ENCODE results near the gene GREB1L.

GREB1L gene

GRCh38 chr18:21509062-21509461 is 267.0 kb downstream of the GREB1L start:
- DNase-seq (no peak), ATAC-seq (no peak)
- Mint-ChIP-seq H3K4me3 (no peak overlapping the region), H3K36me3 (ENCODE audit: low read depth) (peaks cover 18% of the 10 kb centered on the region), H3K4me1 (no peaks in the 10 kb centered on the region), H3K27ac (no peak overlapping the region), H3K27me3 (no peaks in the 10 kb centered on the region), H3K9me3 (peaks cover 4% of the 10 kb centered on the region)

GRCh38 chr18:21513292-21513691 is 271.3 kb downstream of the GREB1L start:
- H3K36me3 Mint-ChIP-seq (ENCODE audit: low read depth): peaks cover 24% of the 10 kb centered on the region

GRCh38 chr18:21513741-21514140 is 271.7 kb downstream of the GREB1L start:
- peaks cover 25% of the 10 kb centered on the region for H3K36me3 Mint-ChIP-seq (ENCODE audit: low read depth)
- ATAC-seq: no peak
- DNase-seq: no peak
- no peaks in the 10 kb centered on the region for H3K4me1 Mint-ChIP-seq
- H3K27me3 Mint-ChIP-seq: no peaks in the 10 kb centered on the region
- no peak overlapping the region for H3K4me3 Mint-ChIP-seq
- H3K27ac Mint-ChIP-seq: no peak overlapping the region
- H3K9me3 Mint-ChIP-seq: peaks cover 4% of the 10 kb centered on the region

More at GRCh38 chr18:21513292-21513691, 271.3 kb downstream of the GREB1L start:
- H3K4me3 Mint-ChIP-seq: no peak overlapping the region
- H3K27me3 Mint-ChIP-seq: no peaks in the 10 kb centered on the region
- DNase-seq: no peak
- H3K27ac Mint-ChIP-seq: no peak overlapping the region
- H3K9me3 Mint-ChIP-seq: peaks cover 4% of the 10 kb centered on the region
- no peaks in the 10 kb centered on the region for H3K4me1 Mint-ChIP-seq
- no peak for ATAC-seq

- DNase-seq (no peak), ATAC-seq (no peak)
- H3K9me3 Mint-ChIP-seq: no peaks in the 10 kb centered on the region
- no peaks in the 10 kb centered on the region for H3K4me1 Mint-ChIP-seq
- H3K4me3 Mint-ChIP-seq: no peak overlapping the region
- no peak overlapping the region for H3K27ac Mint-ChIP-seq
- H3K36me3 Mint-ChIP-seq (ENCODE audit: low read depth): peaks cover 34% of the 10 kb centered on the region
- H3K27me3 Mint-ChIP-seq: no peaks in the 10 kb centered on the region
Measured at GRCh38 chr18:21522530-21522929, 280.5 kb downstream of the GREB1L start.

GRCh38 chr18:21525916-21526315 is 283.9 kb downstream of the GREB1L start:
- H3K9me3 Mint-ChIP-seq: no peaks in the 10 kb centered on the region
- H3K27ac Mint-ChIP-seq: no peak overlapping the region
- peaks cover 27% of the 10 kb centered on the region for H3K36me3 Mint-ChIP-seq (ENCODE audit: low read depth)
- H3K4me3 Mint-ChIP-seq: no peak overlapping the region
- H3K27me3 Mint-ChIP-seq: no peaks in the 10 kb centered on the region
- no peaks in the 10 kb centered on the region for H3K4me1 Mint-ChIP-seq
- DNase-seq: no peak
- ATAC-seq: no peak

GRCh38 chr18:21526463-21526862 is 284.4 kb downstream of the GREB1L start:
- H3K36me3 Mint-ChIP-seq (ENCODE audit: low read depth): peaks cover 24% of the 10 kb centered on the region
- no peak overlapping the region for H3K27ac Mint-ChIP-seq
- H3K9me3 Mint-ChIP-seq: no peaks in the 10 kb centered on the region
- ATAC-seq (no peak), DNase-seq (no peak)
- H3K4me3 Mint-ChIP-seq: no peak overlapping the region
- no peaks in the 10 kb centered on the region for H3K27me3 Mint-ChIP-seq
- no peaks in the 10 kb centered on the region for H3K4me1 Mint-ChIP-seq

- no peak for ATAC-seq
- H3K27ac Mint-ChIP-seq: no peak overlapping the region
- H3K9me3 Mint-ChIP-seq: no peaks in the 10 kb centered on the region
- no peak overlapping the region for H3K4me3 Mint-ChIP-seq
- peaks cover 34% of the 10 kb centered on the region for H3K36me3 Mint-ChIP-seq (ENCODE audit: low read depth)
- H3K4me1 Mint-ChIP-seq: no peaks in the 10 kb centered on the region
- DNase-seq: no peak
- no peaks in the 10 kb centered on the region for H3K27me3 Mint-ChIP-seq
Measured at GRCh38 chr18:21534327-21534726, 292.3 kb downstream of the GREB1L start.

- no peaks in the 10 kb centered on the region for H3K9me3 Mint-ChIP-seq
- H3K36me3 Mint-ChIP-seq (ENCODE audit: low read depth): peaks cover 30% of the 10 kb centered on the region
- H3K4me1 Mint-ChIP-seq: no peaks in the 10 kb centered on the region
- DNase-seq (no peak), ATAC-seq (no peak)
- H3K27me3 Mint-ChIP-seq: no peaks in the 10 kb centered on the region
- H3K4me3 Mint-ChIP-seq: no peak overlapping the region
- H3K27ac Mint-ChIP-seq: no peak overlapping the region
Measured at GRCh38 chr18:21538230-21538629, 296.2 kb downstream of the GREB1L start.

GRCh38 chr18:21546423-21546822 is 304.4 kb downstream of the GREB1L start:
- H3K4me1 Mint-ChIP-seq: no peaks in the 10 kb centered on the region
- no peak overlapping the region for H3K4me3 Mint-ChIP-seq
- no peak overlapping the region for H3K27ac Mint-ChIP-seq
- peaks cover 38% of the 10 kb centered on the region for H3K36me3 Mint-ChIP-seq (ENCODE audit: low read depth)
- no peaks in the 10 kb centered on the region for H3K27me3 Mint-ChIP-seq
- ATAC-seq: no peak
- H3K9me3 Mint-ChIP-seq: no peaks in the 10 kb centered on the region
- DNase-seq: no peak

GRCh38 chr18:21548647-21549046 is 306.6 kb downstream of the GREB1L start:
- Mint-ChIP-seq H3K4me1 (peaks cover 13% of the 10 kb centered on the region), H3K27ac (no peak overlapping the region), H3K27me3 (no peaks in the 10 kb centered on the region), H3K9me3 (peaks cover 6% of the 10 kb centered on the region), H3K36me3 (ENCODE audit: low read depth) (peaks cover 44% of the 10 kb centered on the region), H3K4me3 (no peak overlapping the region)
- ATAC-seq: no peak
- DNase-seq: no peak

- DNase-seq (no peak), ATAC-seq (no peak)
- Mint-ChIP-seq H3K27ac (no peak overlapping the region), H3K27me3 (no peaks in the 10 kb centered on the region), H3K36me3 (ENCODE audit: low read depth) (peaks cover 47% of the 10 kb centered on the region), H3K4me3 (no peak overlapping the region), H3K4me1 (peaks cover 13% of the 10 kb centered on the region), H3K9me3 (peaks cover 10% of the 10 kb centered on the region)
Measured at GRCh38 chr18:21550510-21550970, 308.5 kb downstream of the GREB1L start.

GRCh38 chr18:21557607-21558253 is 315.7 kb downstream of the GREB1L start:
- DNase-seq (no peak), ATAC-seq (no peak)
- no peak overlapping the region for H3K4me3 Mint-ChIP-seq
- peaks cover 25% of the 10 kb centered on the region for H3K36me3 Mint-ChIP-seq (ENCODE audit: low read depth)
- no peak overlapping the region for H3K27ac Mint-ChIP-seq
- H3K4me1 Mint-ChIP-seq: peaks cover under 1% of the 10 kb centered on the region
- peaks cover 5% of the 10 kb centered on the region for H3K9me3 Mint-ChIP-seq
- H3K27me3 Mint-ChIP-seq: no peaks in the 10 kb centered on the region

- ATAC-seq: no peak
- Mint-ChIP-seq H3K9me3 (no peaks in the 10 kb centered on the region), H3K4me3 (no peak overlapping the region), H3K36me3 (ENCODE audit: low read depth) (peaks cover 28% of the 10 kb centered on the region), H3K27ac (no peak overlapping the region), H3K27me3 (no peaks in the 10 kb centered on the region), H3K4me1 (no peaks in the 10 kb centered on the region)
- no peak for DNase-seq
Measured at GRCh38 chr18:21559195-21559594, 317.2 kb downstream of the GREB1L start.

- ATAC-seq (no peak), DNase-seq (no peak)
- H3K4me1 Mint-ChIP-seq: no peaks in the 10 kb centered on the region
- H3K9me3 Mint-ChIP-seq: no peaks in the 10 kb centered on the region
- no peaks in the 10 kb centered on the region for H3K27me3 Mint-ChIP-seq
- H3K4me3 Mint-ChIP-seq: no peak overlapping the region
- peaks cover 48% of the 10 kb centered on the region for H3K36me3 Mint-ChIP-seq (ENCODE audit: low read depth)
- no peak overlapping the region for H3K27ac Mint-ChIP-seq
Measured at GRCh38 chr18:21571772-21572171, 329.7 kb downstream of the GREB1L start.

All from activated naive CD8-positive, alpha-beta T cell treated with anti-CD3 and anti-CD28 coated beads, Interleukin-2, amount 50 U/mL, for 24 hours (primary cell).